Activated T-helper 17 cell treated with anti-CD3 and anti-CD28 coated beads, Interleukin-2, amount 50 U/mL, for 72 hours (primary cell): ENCODE data around the gene HES2. TPM values are rescaled to one million over a fixed set of nuclear protein-coding genes. Genes with fewer than 3 reads are reported as not detected.
"Not testable (repeated sequence)": the region's sequence is repeated elsewhere in the genome, so short reads cannot be mapped to it uniquely, and the experiment has no call there.

Experiments
- ATAC-seq: fragments of 150-1000 bp; cut with Tn5 transposase; replicated peaks from 2 replicates; pipeline ENCODE4 v1.10.0; 2021; ENCODE audit warnings: mild to moderate bottlenecking, moderate library complexity
- H3K27ac Mint-ChIP-seq: one replicate; pipeline ENCODE4 v1.8.0; 2022; ENCODE audit warnings: mixed read lengths
- H3K27me3 Mint-ChIP-seq: one replicate; pipeline ENCODE4 v1.8.0; 2022; ENCODE audit warnings: mixed read lengths
- H3K36me3 Mint-ChIP-seq: one replicate; pipeline ENCODE4 v1.8.0; 2022; ENCODE audit warnings: low read depth, mild to moderate bottlenecking, mixed read lengths
- H3K4me1 Mint-ChIP-seq: one replicate; pipeline ENCODE4 v1.8.0; 2022; ENCODE audit warnings: mixed read lengths
- H3K4me3 Mint-ChIP-seq: one replicate; pipeline ENCODE4 v1.8.0; 2022; ENCODE audit warnings: mild to moderate bottlenecking, mixed read lengths
- H3K9me3 Mint-ChIP-seq: one replicate; pipeline ENCODE4 v1.8.0; 2022; ENCODE audit warnings: mixed read lengths
- total RNA-seq, 2 donors: library from RNA; stranded (reverse); gene quantifications; one replicate each; pipeline ENCODE4 v1.2.3, GENCODE V29; 2022

The HES2 gene
- total RNA-seq, 2 donors from 2014 or later, result 0.17 to 0.37 TPM

- no peak overlapping the region for H3K4me3 Mint-ChIP-seq
- ATAC-seq, result no peak
- no peaks in the 10 kb centered on the region for H3K27me3 Mint-ChIP-seq
- no peaks in the 10 kb centered on the region for H3K9me3 Mint-ChIP-seq
- H3K36me3 Mint-ChIP-seq, result no peaks in the 10 kb centered on the region
- no peaks in the 10 kb centered on the region for H3K4me1 Mint-ChIP-seq
- H3K27ac Mint-ChIP-seq, result peak overlapping the region; percentile 47
Measured at GRCh38 chr1:6399294-6399693, 20.4 kb downstream of the HES2 start.

DNA sequence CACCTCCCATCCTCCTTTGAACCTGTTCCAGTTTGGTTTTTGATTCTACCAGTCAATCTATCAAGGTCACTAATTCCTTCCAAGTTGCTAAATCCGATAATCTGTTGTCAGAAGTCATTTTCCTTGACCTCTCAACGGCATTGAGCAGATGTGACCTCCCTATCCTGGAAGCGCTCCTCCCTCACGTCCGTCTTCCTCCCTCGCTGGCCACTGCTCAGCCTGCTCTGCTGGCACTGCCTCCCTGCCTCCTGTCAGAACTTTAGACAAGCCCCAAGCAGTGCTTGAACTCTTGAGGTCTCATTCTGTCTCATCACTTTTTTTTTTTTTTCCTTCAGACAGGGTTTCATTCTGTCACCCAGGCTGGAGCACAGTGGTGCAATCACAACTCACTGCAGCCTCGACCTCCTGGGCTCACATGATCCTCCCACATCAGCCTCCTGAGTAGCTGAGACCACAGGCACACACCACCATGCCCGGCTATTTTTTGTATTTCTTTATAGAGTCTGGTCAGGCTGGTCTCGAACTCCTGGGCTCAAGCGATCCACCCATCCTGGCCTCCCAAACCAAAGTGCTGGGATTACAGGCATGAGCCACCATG is 21.8 kb downstream of the HES2 start:
- H3K9me3 Mint-ChIP-seq, result no peaks in the 10 kb centered on the region
- H3K27ac Mint-ChIP-seq, result peak overlapping the region; percentile 60
- H3K4me1 Mint-ChIP-seq, result no peaks in the 10 kb centered on the region
- H3K27me3 Mint-ChIP-seq, result no peaks in the 10 kb centered on the region
- H3K36me3 Mint-ChIP-seq, result no peaks in the 10 kb centered on the region
- H3K4me3 Mint-ChIP-seq, result no peak overlapping the region
- ATAC-seq, result no peak

DNA sequence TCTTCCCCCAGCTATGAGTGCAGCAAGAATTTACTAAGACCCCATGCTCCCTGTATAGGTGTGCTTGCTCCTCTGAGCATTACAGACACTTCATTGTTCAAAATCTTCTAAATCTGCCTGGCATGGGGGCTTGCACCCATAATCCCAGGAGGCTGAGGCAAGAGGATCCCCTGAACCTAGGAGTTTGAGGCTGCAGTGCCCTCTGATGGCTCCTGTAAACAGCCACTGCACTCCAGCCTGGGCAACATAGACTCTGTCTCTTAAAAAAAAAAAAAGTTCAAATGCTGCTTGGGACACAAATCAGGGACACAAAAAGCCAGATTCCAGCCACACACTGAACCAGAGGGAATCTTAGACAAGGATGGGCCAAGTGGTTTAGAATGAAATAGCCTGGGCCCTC is 22.7 kb downstream of the HES2 start:
- peak overlapping the region; percentile 60 for H3K27ac Mint-ChIP-seq
- H3K4me3 Mint-ChIP-seq, result no peak overlapping the region
- no peaks in the 10 kb centered on the region for H3K36me3 Mint-ChIP-seq
- H3K9me3 Mint-ChIP-seq, result no peaks in the 10 kb centered on the region
- H3K4me1 Mint-ChIP-seq, result no peaks in the 10 kb centered on the region
- no peak for ATAC-seq
- no peaks in the 10 kb centered on the region for H3K27me3 Mint-ChIP-seq

GRCh38 chr1:6395781-6396244 is 23.9 kb downstream of the HES2 start:
- not testable (repeated sequence) for H3K27ac Mint-ChIP-seq, ATAC-seq, H3K27me3 Mint-ChIP-seq, H3K4me1 Mint-ChIP-seq, H3K36me3 Mint-ChIP-seq, H3K4me3 Mint-ChIP-seq, H3K9me3 Mint-ChIP-seq

DNA sequence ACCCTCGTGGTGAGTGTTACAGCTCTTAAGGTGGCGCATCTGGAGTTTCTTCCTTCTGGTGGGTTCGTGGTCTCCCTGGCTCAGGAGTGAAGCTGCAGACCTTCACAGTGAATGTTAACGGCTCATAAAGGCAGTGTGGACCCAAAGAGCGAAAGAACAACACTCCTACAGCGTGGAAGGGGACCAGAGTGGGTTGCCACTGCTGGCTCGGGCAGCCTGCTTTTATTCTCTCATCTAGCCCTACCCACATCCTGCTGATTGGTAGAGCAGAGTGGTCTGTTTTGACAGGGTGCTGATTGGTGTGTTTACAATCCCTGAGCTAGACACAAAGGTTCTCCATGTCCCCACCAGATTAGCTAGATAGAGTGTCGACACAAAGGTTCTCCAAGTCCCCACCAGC is 24.6 kb downstream of the HES2 start:
- H3K27ac Mint-ChIP-seq, H3K4me1 Mint-ChIP-seq, H3K9me3 Mint-ChIP-seq, H3K27me3 Mint-ChIP-seq, H3K36me3 Mint-ChIP-seq, ATAC-seq: not testable (repeated sequence)
- peak overlapping the region; percentile 83 for H3K4me3 Mint-ChIP-seq

DNA sequence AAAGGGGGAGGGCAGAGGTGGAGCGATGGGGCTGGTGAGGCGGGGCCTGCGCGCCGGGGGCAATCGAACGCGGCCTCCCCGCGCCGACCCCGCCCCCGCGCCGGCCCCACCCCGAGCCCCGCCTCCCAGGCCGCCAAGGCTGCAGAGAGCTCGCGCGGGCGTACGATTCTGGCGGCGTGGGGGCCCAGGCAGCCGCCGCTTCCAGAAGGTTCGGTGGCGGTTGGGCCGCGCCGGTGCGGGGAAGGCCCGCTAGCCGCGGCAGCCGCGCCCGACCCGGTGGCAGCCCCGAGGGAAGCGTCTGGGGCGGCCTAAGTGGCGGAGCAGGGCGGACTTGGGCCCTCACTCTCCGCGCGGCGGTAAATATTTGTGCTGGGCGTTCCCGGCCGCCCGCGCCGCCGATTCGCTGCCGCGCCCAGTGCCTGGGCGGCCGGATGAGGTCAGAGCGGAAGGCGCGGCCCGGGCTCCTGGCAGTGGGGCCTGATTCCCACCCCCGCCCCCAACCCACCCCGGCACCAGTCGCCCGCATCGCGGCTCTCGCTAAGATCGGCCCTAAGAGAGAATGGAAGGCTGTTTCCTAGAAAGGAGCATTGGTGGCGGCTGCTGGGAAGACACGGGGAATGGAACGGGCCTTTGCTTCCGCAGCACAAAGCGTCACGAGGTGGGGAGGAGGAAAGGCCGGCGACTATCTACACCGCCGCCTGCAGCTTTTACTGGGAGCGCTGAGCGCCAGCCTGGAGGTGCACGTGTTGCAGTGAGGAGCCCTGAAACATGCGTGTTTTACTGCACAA is 26.1 kb downstream of the HES2 start, which contains the start of gene ACOT7:
TSS of gene ACOT7 (minus strand) at position 368 of the 788 bp plus-strand sequence. CDS start 368 bp downstream, outside the sequence.
- Mint-ChIP-seq H3K4me3 (peak within 1 kb of the TSS; percentile 83), H3K4me1 (peaks cover 5% of the 10 kb centered on the region), H3K36me3 (no peaks in the 10 kb centered on the region), H3K27me3 (no peaks in the 10 kb centered on the region), H3K27ac (peak within 1 kb of the TSS; percentile 67), H3K9me3 (no peaks in the 10 kb centered on the region)
- peak; percentile 92 for ATAC-seq

DNA sequence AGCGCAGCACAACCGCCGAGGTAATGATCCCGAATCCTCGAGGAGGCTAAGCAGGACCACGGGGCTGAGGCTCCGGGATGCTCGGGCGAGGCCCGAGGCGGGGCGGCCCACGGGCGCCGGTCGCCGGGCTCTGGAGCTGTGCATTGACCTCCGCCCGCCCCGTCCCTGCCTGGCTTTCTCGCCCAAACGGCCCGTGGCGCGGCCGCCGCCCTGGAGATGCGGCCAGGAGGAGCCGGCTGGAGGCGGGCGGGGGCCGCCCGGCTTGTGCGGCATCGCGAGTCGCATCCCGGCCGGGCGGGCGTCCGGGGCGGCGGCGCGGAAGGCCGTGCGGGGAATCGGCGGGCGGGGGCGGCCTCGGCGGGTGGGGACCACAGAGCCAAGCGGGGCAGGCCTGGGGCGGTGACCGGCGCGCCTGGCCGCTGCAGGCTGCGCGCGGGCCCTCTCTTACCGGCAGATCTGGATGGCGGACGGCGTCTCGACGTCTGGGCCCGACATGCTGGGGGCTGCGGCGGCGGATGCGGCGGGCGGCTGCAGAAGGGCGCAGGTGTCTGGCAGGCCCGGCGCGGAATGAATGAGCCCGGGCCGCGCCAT is 26.8 kb downstream of the HES2 start:
- Mint-ChIP-seq H3K4me3 (peak overlapping the region; percentile 83), H3K9me3 (no peaks in the 10 kb centered on the region), H3K27ac (no peak overlapping the region), H3K27me3 (no peaks in the 10 kb centered on the region), H3K4me1 (peaks cover 5% of the 10 kb centered on the region), H3K36me3 (no peaks in the 10 kb centered on the region)
- ATAC-seq, result no peak

DNA sequence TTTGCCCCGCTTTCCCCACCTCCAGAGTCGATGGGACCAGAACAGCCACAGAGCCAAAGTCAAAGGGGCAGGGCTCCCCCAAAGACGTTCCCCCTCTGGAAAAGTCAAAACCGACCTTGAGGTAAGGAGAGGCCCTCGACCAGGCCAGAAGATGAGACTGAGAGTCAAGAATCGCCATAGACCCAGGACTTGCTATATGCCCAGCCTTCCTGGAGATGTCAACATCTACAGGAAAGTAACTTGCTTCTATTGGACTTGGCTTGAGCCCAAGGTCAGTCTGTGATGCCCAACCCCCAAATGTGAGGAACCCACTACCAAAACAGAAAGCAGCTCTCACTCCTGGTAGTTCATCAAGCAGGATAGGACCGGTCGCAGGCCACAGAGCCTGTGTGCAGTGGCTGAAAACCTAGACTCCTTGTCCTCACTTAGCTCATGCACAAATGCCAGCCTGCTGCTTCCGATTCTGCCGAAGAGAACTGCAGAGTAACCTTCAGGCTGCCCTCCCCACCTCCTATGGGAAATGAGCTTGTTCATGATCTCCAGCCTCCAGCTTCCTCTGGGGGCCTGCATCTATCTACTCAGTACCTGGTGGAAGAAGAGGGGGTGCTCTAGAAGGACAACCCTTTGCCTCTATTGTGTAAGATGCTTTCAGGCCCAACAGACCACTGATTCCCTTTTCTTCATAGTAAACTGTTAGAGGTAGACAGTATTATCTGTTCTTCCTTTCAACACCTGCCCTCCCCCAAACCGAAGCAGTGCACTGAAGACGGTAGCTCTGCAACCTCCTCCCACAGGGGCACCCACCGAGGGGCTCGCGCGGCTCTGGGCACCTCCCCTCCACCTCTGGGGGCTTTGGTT is 27.5 kb downstream of the HES2 start:
- H3K4me3 Mint-ChIP-seq, result peak overlapping the region; percentile 83
- no peaks in the 10 kb centered on the region for H3K27me3 Mint-ChIP-seq
- no peaks in the 10 kb centered on the region for H3K9me3 Mint-ChIP-seq
- peaks cover 5% of the 10 kb centered on the region for H3K4me1 Mint-ChIP-seq
- H3K27ac Mint-ChIP-seq, result no peak overlapping the region
- no peaks in the 10 kb centered on the region for H3K36me3 Mint-ChIP-seq
- no peak for ATAC-seq

DNA sequence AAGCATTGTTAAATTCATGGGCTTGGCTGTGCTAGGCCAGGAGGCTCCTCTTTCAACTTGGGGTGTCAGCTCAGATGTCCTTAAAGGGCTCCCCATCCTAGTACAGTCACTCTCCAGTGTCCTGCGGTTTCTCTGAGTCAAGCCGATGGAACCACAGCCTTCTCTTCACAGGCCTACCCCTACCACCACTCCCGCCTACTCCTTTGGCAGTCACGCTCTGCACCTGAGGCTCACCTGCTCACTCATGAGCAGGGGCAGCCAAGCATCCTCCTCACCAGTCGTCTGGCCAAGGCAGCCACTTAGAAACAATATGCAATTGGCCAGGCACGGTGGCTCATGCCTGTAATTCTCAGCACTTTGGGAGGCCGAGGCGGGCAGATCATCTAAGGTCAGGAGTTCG is 29.7 kb downstream of the HES2 start:
- Mint-ChIP-seq H3K27ac (no peak overlapping the region), H3K27me3 (no peaks in the 10 kb centered on the region), H3K36me3 (no peaks in the 10 kb centered on the region), H3K4me3 (no peak overlapping the region), H3K4me1 (peaks cover 5% of the 10 kb centered on the region), H3K9me3 (no peaks in the 10 kb centered on the region)
- ATAC-seq, result no peak

- H3K4me1 Mint-ChIP-seq, result peaks cover 5% of the 10 kb centered on the region
- H3K4me3 Mint-ChIP-seq, result no peak overlapping the region
- no peak for ATAC-seq
- no peaks in the 10 kb centered on the region for H3K27me3 Mint-ChIP-seq
- no peaks in the 10 kb centered on the region for H3K36me3 Mint-ChIP-seq
- H3K9me3 Mint-ChIP-seq, result no peaks in the 10 kb centered on the region
- H3K27ac Mint-ChIP-seq, result no peak overlapping the region
Measured at GRCh38 chr1:6386371-6386949, 33.3 kb downstream of the HES2 start.

DNA sequence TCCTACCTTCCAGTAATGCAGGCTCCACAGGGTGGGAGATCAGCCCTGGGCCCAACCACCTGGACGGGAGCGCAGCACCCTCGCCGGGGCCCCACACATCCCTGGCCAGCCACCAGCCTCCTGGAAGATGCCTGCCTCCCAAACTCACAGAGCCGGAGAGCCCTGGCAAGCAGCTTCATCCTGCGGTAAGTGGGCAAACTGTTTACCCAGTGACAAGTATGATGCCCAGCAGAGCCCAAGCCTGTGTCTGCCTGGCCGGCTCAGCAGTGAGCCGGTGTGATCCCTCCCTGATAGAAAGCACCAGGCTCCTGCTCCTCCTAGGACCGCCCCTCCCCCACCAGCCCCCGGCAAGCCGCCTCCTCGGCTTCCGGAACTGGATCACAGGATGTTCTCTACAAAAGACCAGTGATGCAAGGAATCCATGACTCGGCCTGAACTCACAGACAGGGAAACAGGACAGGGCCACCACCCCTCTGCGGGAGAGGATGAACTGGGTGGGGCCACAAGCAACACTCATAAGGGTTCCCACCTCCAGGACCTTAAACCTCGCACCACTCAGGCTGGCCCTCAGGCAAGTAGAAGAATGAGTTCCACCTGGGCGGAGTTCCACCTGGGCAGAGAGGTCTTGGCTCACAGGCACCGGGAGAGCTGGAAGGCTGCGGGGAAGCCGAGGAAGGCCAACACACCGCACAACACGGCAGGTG is 34.1 kb downstream of the HES2 start:
- no peak overlapping the region for H3K27ac Mint-ChIP-seq
- ATAC-seq, result no peak
- peaks cover 5% of the 10 kb centered on the region for H3K4me1 Mint-ChIP-seq
- no peaks in the 10 kb centered on the region for H3K27me3 Mint-ChIP-seq
- no peaks in the 10 kb centered on the region for H3K36me3 Mint-ChIP-seq
- no peak overlapping the region for H3K4me3 Mint-ChIP-seq
- no peaks in the 10 kb centered on the region for H3K9me3 Mint-ChIP-seq

DNA sequence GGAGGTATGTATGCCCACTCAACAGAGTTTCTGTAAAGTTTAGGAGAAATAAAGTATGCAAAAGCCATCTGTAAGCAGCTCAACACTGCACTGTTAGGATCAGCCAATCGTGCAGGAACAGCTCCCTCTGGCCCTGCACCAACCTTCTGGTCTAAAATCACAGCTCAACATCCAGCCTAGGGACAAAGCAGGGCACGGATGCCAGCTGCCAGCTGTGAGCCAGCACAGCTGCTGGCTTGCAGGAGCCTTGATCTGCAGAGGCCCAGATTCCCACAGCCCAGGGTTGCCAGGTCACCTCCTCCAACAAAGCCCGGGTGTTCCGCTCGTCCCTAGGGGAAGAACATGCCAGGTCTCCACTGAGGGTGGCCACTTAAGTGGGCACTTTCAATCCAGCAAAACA is 34.8 kb downstream of the HES2 start:
- Mint-ChIP-seq H3K27ac (no peak overlapping the region), H3K9me3 (no peaks in the 10 kb centered on the region), H3K4me3 (no peak overlapping the region), H3K36me3 (no peaks in the 10 kb centered on the region), H3K27me3 (no peaks in the 10 kb centered on the region), H3K4me1 (peaks cover 2% of the 10 kb centered on the region)
- no peak for ATAC-seq

DNA sequence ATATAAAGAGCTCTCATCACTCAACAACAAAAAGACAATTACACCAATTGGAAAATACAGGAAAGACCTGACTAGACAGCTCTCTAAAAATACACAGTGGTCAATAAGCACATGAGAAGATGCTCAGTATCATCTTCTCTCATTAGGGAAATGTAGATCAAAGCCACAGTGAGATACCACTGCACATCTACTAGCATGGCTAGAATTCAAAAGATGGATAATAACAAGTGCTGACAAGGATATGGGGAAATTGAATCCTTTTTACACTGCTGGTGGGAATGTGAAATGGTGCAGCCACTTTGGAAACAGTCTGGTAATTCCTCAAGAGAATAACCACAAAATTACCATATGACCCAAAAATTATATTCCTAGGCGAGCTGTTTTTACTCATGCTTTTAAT is 35.6 kb downstream of the HES2 start:
- no peak overlapping the region for H3K4me3 Mint-ChIP-seq
- H3K9me3 Mint-ChIP-seq, result no peaks in the 10 kb centered on the region
- no peaks in the 10 kb centered on the region for H3K27me3 Mint-ChIP-seq
- no peaks in the 10 kb centered on the region for H3K36me3 Mint-ChIP-seq
- no peaks in the 10 kb centered on the region for H3K4me1 Mint-ChIP-seq
- no peak for ATAC-seq
- H3K27ac Mint-ChIP-seq, result no peak overlapping the region
